ENCODE measurements around the gene XRCC6.
A peak's percentile ranks its signal among the peaks of the same experiment; 100 is the strongest.

The XRCC6 gene

DNA sequence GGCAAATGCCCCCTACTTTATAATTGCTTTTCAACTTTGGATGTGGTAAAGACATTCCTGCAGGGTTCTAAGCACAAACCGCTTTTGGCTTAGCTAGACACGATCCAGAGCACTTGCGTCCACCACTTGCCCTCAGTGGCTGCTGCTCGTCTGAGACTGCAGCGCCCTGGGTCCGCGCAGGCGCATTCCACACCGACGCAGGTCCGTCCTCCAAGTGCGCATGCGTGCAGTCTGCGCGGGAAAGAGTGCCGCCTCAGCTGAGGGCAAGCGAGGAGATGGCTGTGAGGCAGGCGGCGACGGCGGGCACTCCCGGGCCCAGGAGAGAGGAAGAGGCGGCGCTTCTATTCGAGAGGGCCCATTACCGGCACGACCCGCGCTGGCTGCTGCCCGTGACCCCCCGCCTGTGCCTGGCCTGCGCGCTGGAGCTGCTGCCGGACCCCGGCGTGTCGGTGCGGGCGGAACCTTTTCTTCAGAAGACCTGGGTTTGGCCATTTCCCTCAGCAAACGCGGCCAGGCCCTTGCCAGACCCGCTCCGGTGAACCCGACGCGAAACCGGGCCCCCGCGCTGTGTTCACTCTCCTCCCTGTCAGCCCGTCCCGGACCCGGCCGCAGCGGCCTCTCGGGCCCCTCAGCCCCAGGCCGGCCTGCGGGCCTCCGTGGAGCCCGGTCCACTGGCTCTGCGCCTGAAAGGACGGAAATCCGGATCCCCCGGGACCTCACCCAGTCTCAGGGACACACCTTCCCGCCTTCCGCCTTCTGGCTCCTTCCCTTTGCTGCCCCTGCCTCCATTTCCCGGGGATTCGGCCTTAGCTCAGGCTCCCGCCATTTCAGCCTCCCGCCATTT is 78.4 kb downstream of the XRCC6 start, which contains the start of gene MEI1:
Gene MEI1, plus strand, starts transcription at position 240 of the 844 bp plus-strand sequence. Its CDS starts 36 bp downstream, at position 276.
- H3K27me3 ChIP-seq (ENCODE audit: control insufficient read depth in 1 of 2, insufficient read depth in 1 of 2, low read length in 2 of 2): no peaks in the 10 kb centered on the region
- H2BK15ac ChIP-seq (ENCODE audit: low read depth, poor library complexity, severe bottlenecking): peak within 1 kb of the TSS; percentile 54
- no peak within 1 kb of the TSS for H3K14ac ChIP-seq (ENCODE audit: low read length in 2 of 2)
- H2BK120ac ChIP-seq (ENCODE audit: low read depth, low read length): no peak within 1 kb of the TSS
- no peaks in the 10 kb centered on the region for H3K9me3 ChIP-seq (ENCODE audit: control insufficient read depth, low read length)
- peak within 1 kb of the TSS in 1 of 2 experiments; percentile 27 for H3K4ac ChIP-seq (ENCODE audit: low read depth in 1 of 2, low read length in 2 of 2)
- H3K9ac ChIP-seq (ENCODE audit: low read length): no peak within 1 kb of the TSS
- H3K4me1 ChIP-seq (ENCODE audit: control insufficient read depth, insufficient read depth, low read depth, low read length): peaks cover 10% of the 10 kb centered on the region
- H3K36me3 ChIP-seq (ENCODE audit: control insufficient read depth in 1 of 2, insufficient read depth in 2 of 2, low read depth in 1 of 2, low read length in 2 of 2): peaks cover 0 to 3% of the 10 kb centered on the region in 2 experiments
- no peak within 1 kb of the TSS for H2BK12ac ChIP-seq (ENCODE audit: low read length in 2 of 2)
- H3K18ac ChIP-seq (ENCODE audit: low read depth in 1 of 2, low read length in 2 of 2): no peak within 1 kb of the TSS
- no peak within 1 kb of the TSS for H4K8ac ChIP-seq (ENCODE audit: low read length)
- H2BK5ac ChIP-seq (ENCODE audit: low read depth, low read length, poor library complexity, severe bottlenecking): no peak within 1 kb of the TSS
- no peak within 1 kb of the TSS for H2AFZ ChIP-seq (ENCODE audit: low read depth, low read length)
- H3K4me2 ChIP-seq (ENCODE audit: low read length, poor library complexity, severe bottlenecking): no peak within 1 kb of the TSS
- peak within 1 kb of the TSS; percentile 70 for H4K91ac ChIP-seq (ENCODE audit: low read length)
- no peak within 1 kb of the TSS for H3K27ac ChIP-seq (ENCODE audit: low read length, poor library complexity, severe bottlenecking)
- H3K79me1 ChIP-seq (replicated peaks; ENCODE audit: low read length, poor library complexity, severe bottlenecking): no peaks in the 10 kb centered on the region
- peak within 1 kb of the TSS in 1 of 2 experiments; percentile 60 for H3K4me3 ChIP-seq (ENCODE audit: insufficient read depth in 1 of 2, low read depth in 1 of 2, low read length in 2 of 2)
- WGBS: 95% methylated on average over 67 of the region's 69 CpGs
- no peak for DNase-seq
- H2AK5ac ChIP-seq (ENCODE audit: low read length, severe bottlenecking): no peak within 1 kb of the TSS
- no peak within 1 kb of the TSS for H3K23ac ChIP-seq (ENCODE audit: low read length in 2 of 2)

DNA sequence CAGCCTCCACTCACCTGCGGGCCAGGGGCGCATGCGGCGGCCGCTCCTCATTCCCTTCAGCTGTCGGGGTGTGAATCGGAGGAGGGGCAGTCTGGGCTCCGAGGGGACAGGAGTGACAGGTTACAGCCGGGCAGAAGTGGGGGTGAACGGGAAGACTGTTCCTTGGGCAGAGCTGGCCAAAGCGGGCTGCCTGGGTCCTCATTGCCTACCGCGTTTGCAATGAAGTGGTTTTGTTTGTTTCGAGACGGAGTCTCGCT is 78.9 kb downstream of the XRCC6 start:
- Histone ChIP-seq H4K91ac (ENCODE audit: low read length) (no peak overlapping the region), H3K14ac (ENCODE audit: low read length in 2 of 2) (no peak overlapping the region), H3K9ac (ENCODE audit: low read length) (no peak overlapping the region), H3K36me3 (ENCODE audit: control insufficient read depth in 1 of 2, insufficient read depth in 2 of 2, low read depth in 1 of 2, low read length in 2 of 2) (no peaks in the 10 kb centered on the region), H4K8ac (ENCODE audit: low read length) (no peak overlapping the region), H2BK15ac (ENCODE audit: low read depth, poor library complexity, severe bottlenecking) (no peak overlapping the region), H2BK5ac (ENCODE audit: low read depth, low read length, poor library complexity, severe bottlenecking) (no peak overlapping the region), H3K4ac (ENCODE audit: low read depth in 1 of 2, low read length in 2 of 2) (no peak overlapping the region), H3K27ac (ENCODE audit: low read length, poor library complexity, severe bottlenecking) (no peak overlapping the region), H2BK120ac (ENCODE audit: low read depth, low read length) (no peak overlapping the region), H3K23ac (ENCODE audit: low read length in 2 of 2) (no peak overlapping the region), H3K18ac (ENCODE audit: low read depth in 1 of 2, low read length in 2 of 2) (no peak overlapping the region), H3K9me3 (ENCODE audit: control insufficient read depth, low read length) (no peaks in the 10 kb centered on the region), H3K4me3 (ENCODE audit: insufficient read depth in 1 of 2, low read depth in 1 of 2, low read length in 2 of 2) (no peak overlapping the region), H3K4me1 (ENCODE audit: control insufficient read depth, insufficient read depth, low read depth, low read length) (peaks cover 10% of the 10 kb centered on the region), H2BK12ac (ENCODE audit: low read length in 2 of 2) (no peak overlapping the region), H2AFZ (ENCODE audit: low read depth, low read length) (no peak overlapping the region), H3K4me2 (ENCODE audit: low read length, poor library complexity, severe bottlenecking) (no peak overlapping the region), H2AK5ac (ENCODE audit: low read length, severe bottlenecking) (no peak overlapping the region), H3K79me1 (replicated peaks; ENCODE audit: low read length, poor library complexity, severe bottlenecking) (no peaks in the 10 kb centered on the region), H3K27me3 (ENCODE audit: control insufficient read depth in 1 of 2, insufficient read depth in 1 of 2, low read length in 2 of 2) (no peaks in the 10 kb centered on the region)
- WGBS: 97% methylated on average over 16 of the region's 16 CpGs
- DNase-seq: no peak

DNA sequence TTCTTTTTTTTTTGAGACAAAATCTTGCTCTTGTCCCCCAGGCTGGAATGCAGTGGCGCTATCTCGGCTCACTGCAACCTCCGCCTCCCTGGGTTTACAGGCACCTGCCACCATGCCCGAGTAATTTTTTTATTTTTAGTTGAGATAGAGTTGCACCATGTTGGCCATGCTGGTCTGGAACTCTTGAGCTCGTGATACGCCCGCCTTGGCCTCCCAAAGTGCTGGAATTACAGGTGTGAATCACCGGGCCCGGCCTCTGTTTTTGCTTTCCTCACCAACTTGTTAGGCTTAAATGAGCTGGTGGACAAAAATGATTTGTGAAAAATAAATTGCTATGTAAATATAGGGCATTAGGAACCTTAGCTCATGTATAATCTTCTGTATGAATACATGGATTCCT is 81.7 kb downstream of the XRCC6 start:
- H3K9ac ChIP-seq (ENCODE audit: low read length): no peak overlapping the region
- H2BK15ac ChIP-seq (ENCODE audit: low read depth, poor library complexity, severe bottlenecking): no peak overlapping the region
- 92% methylated on average over 9 of the region's 9 CpGs for WGBS
- no peak overlapping the region for H2BK12ac ChIP-seq (ENCODE audit: low read length in 2 of 2)
- H3K4me3 ChIP-seq (ENCODE audit: insufficient read depth in 1 of 2, low read depth in 1 of 2, low read length in 2 of 2): no peak overlapping the region
- H3K9me3 ChIP-seq (ENCODE audit: control insufficient read depth, low read length): no peaks in the 10 kb centered on the region
- H3K27ac ChIP-seq (ENCODE audit: low read length, poor library complexity, severe bottlenecking): no peak overlapping the region
- no peak for DNase-seq
- no peak overlapping the region for H2BK120ac ChIP-seq (ENCODE audit: low read depth, low read length)
- no peak overlapping the region for H3K4me2 ChIP-seq (ENCODE audit: low read length, poor library complexity, severe bottlenecking)
- H3K18ac ChIP-seq (ENCODE audit: low read depth in 1 of 2, low read length in 2 of 2): no peak overlapping the region
- peaks cover 0 to 5% of the 10 kb centered on the region in 2 experiments for H3K27me3 ChIP-seq (ENCODE audit: control insufficient read depth in 1 of 2, insufficient read depth in 1 of 2, low read length in 2 of 2)
- no peak overlapping the region for H4K91ac ChIP-seq (ENCODE audit: low read length)
- H2BK5ac ChIP-seq (ENCODE audit: low read depth, low read length, poor library complexity, severe bottlenecking): no peak overlapping the region
- no peaks in the 10 kb centered on the region for H3K79me1 ChIP-seq (replicated peaks; ENCODE audit: low read length, poor library complexity, severe bottlenecking)
- H3K23ac ChIP-seq (ENCODE audit: low read length in 2 of 2): no peak overlapping the region
- H2AFZ ChIP-seq (ENCODE audit: low read depth, low read length): no peak overlapping the region
- no peak overlapping the region for H3K14ac ChIP-seq (ENCODE audit: low read length in 2 of 2)
- no peaks in the 10 kb centered on the region for H3K36me3 ChIP-seq (ENCODE audit: control insufficient read depth in 1 of 2, insufficient read depth in 2 of 2, low read depth in 1 of 2, low read length in 2 of 2)
- H3K4me1 ChIP-seq (ENCODE audit: control insufficient read depth, insufficient read depth, low read depth, low read length): no peaks in the 10 kb centered on the region
- no peak overlapping the region for H3K4ac ChIP-seq (ENCODE audit: low read depth in 1 of 2, low read length in 2 of 2)
- no peak overlapping the region for H4K8ac ChIP-seq (ENCODE audit: low read length)
- no peak overlapping the region for H2AK5ac ChIP-seq (ENCODE audit: low read length, severe bottlenecking)

DNA sequence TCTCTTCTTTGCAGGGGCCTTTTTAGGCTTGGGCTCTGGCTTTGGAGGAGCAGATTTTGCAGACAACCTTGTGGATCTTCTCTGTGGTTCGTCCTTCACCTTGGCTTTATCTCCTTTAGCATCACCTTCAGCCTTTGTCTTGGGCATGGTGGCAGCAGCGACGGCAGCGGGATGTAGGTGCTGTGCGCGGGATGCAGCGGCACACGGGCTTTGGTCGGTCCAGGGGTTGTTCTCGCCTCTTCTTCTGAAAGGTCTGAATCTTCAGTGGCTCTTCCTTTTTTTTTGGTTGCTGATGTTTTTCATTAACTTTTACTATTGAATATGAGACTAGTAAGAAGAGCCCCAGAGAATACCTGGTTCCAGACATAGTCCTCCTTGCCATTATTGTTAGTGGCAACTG is 88.2 kb downstream of the XRCC6 start:
- H2AFZ ChIP-seq (ENCODE audit: low read depth, low read length): no peak overlapping the region
- H3K79me1 ChIP-seq (replicated peaks; ENCODE audit: low read length, poor library complexity, severe bottlenecking): no peaks in the 10 kb centered on the region
- WGBS: 89% methylated on average over 9 of the region's 10 CpGs
- peaks cover 8% of the 10 kb centered on the region in 2 experiments for H3K27me3 ChIP-seq (ENCODE audit: control insufficient read depth in 1 of 2, insufficient read depth in 1 of 2, low read length in 2 of 2)
- H3K4ac ChIP-seq (ENCODE audit: low read depth in 1 of 2, low read length in 2 of 2): no peak overlapping the region
- no peak overlapping the region for H2AK5ac ChIP-seq (ENCODE audit: low read length, severe bottlenecking)
- no peak overlapping the region for H2BK12ac ChIP-seq (ENCODE audit: low read length in 2 of 2)
- H3K4me3 ChIP-seq (ENCODE audit: insufficient read depth in 1 of 2, low read depth in 1 of 2, low read length in 2 of 2): no peak overlapping the region
- H3K18ac ChIP-seq (ENCODE audit: low read depth in 1 of 2, low read length in 2 of 2): no peak overlapping the region
- no peaks in the 10 kb centered on the region for H3K9me3 ChIP-seq (ENCODE audit: control insufficient read depth, low read length)
- no peak overlapping the region for H2BK120ac ChIP-seq (ENCODE audit: low read depth, low read length)
- no peak overlapping the region for H3K27ac ChIP-seq (ENCODE audit: low read length, poor library complexity, severe bottlenecking)
- no peak overlapping the region for H4K8ac ChIP-seq (ENCODE audit: low read length)
- H3K9ac ChIP-seq (ENCODE audit: low read length): no peak overlapping the region
- no peaks in the 10 kb centered on the region for H3K36me3 ChIP-seq (ENCODE audit: control insufficient read depth in 1 of 2, insufficient read depth in 2 of 2, low read depth in 1 of 2, low read length in 2 of 2)
- no peak overlapping the region for H2BK15ac ChIP-seq (ENCODE audit: low read depth, poor library complexity, severe bottlenecking)
- H4K91ac ChIP-seq (ENCODE audit: low read length): no peak overlapping the region
- H3K23ac ChIP-seq (ENCODE audit: low read length in 2 of 2): no peak overlapping the region
- no peak overlapping the region for H3K14ac ChIP-seq (ENCODE audit: low read length in 2 of 2)
- no peak for DNase-seq
- H3K4me1 ChIP-seq (ENCODE audit: control insufficient read depth, insufficient read depth, low read depth, low read length): no peaks in the 10 kb centered on the region
- no peak overlapping the region for H3K4me2 ChIP-seq (ENCODE audit: low read length, poor library complexity, severe bottlenecking)
- no peak overlapping the region for H2BK5ac ChIP-seq (ENCODE audit: low read depth, low read length, poor library complexity, severe bottlenecking)

Data from mesenchymal stem cell (in vitro differentiated cells and primary cell).